ENCODE data around the gene SMG6. TPM values are rescaled to one million over a fixed set of nuclear protein-coding genes. Genes with fewer than 3 reads are reported as not detected.

The SMG6 gene
- polyA plus RNA-seq, 4 donors, result 15.9 to 17.1 (median 16.4) TPM

- DNase-seq (peak in 1 of 2 donors; percentile 40), FAIRE-seq (no peak)
- Histone ChIP-seq H3K27me3 (ENCODE audit: control insufficient read depth in 3 of 3, insufficient read depth in 3 of 3, low read length in 3 of 3) (no peaks in the 10 kb centered on the region), H3K4me1 (ENCODE audit: control insufficient read depth in 3 of 3, insufficient read depth in 2 of 3, low read depth in 1 of 3, low read length in 2 of 3) (no peaks in the 10 kb centered on the region), H3K36me3 (ENCODE audit: control insufficient read depth in 3 of 3, insufficient read depth in 2 of 3, low read depth in 1 of 3, low read length in 3 of 3) (peaks cover 0 to 21% (median 5%) of the 10 kb centered on the region in 3 donors), H3K4me3 (ENCODE audit: low read depth in 1 of 3, low read length in 3 of 3) (no peak overlapping the region), H3K9me3 (ENCODE audit: control insufficient read depth in 2 of 2, insufficient read depth in 1 of 2, low read depth in 1 of 2, low read length in 1 of 2) (no peaks in the 10 kb centered on the region), H3K27ac (ENCODE audit: low read depth in 1 of 3, low read length in 2 of 3) (peak overlapping the region in 1 of 3 donors; percentile 12)
- WGBS, 3 donors, result 90 to 95% (median 90%) methylated on average over 12 of the region's 12 CpGs
Observed at GRCh38 chr17:2250140-2251095, 53.2 kb downstream of the SMG6 start.

- DNase-seq (no peak), FAIRE-seq (no peak)
- 89 to 98% (median 95%) methylated on average over 4 of the region's 4 CpGs for whole genome bisulfite sequencing, 3 donors
- peaks cover 0 to 26% (median 5%) of the 10 kb centered on the region in 3 donors for H3K36me3 ChIP-seq (ENCODE audit: control insufficient read depth in 3 of 3, insufficient read depth in 2 of 3, low read depth in 1 of 3, low read length in 3 of 3)
- no peak overlapping the region for H3K4me3 ChIP-seq (ENCODE audit: low read depth in 1 of 3, low read length in 3 of 3)
- H3K27me3 ChIP-seq (ENCODE audit: control insufficient read depth in 3 of 3, insufficient read depth in 3 of 3, low read length in 3 of 3), result no peaks in the 10 kb centered on the region
- H3K4me1 ChIP-seq (ENCODE audit: control insufficient read depth in 3 of 3, insufficient read depth in 2 of 3, low read depth in 1 of 3, low read length in 2 of 3), result peaks cover 0 to 2% (median 0%) of the 10 kb centered on the region in 3 donors
- H3K27ac ChIP-seq (ENCODE audit: low read depth in 1 of 3, low read length in 2 of 3), result no peak overlapping the region
- no peaks in the 10 kb centered on the region for H3K9me3 ChIP-seq (ENCODE audit: control insufficient read depth in 2 of 2, insufficient read depth in 1 of 2, low read depth in 1 of 2, low read length in 1 of 2)
Observed at GRCh38 chr17:2247005-2247404, 56.6 kb downstream of the SMG6 start.

GRCh38 chr17:2244545-2245525 is 58.8 kb downstream of the SMG6 start:
- Histone ChIP-seq H3K4me3 (ENCODE audit: low read depth in 1 of 3, low read length in 3 of 3) (no peak overlapping the region), H3K27me3 (ENCODE audit: control insufficient read depth in 3 of 3, insufficient read depth in 3 of 3, low read length in 3 of 3) (no peaks in the 10 kb centered on the region), H3K27ac (ENCODE audit: low read depth in 1 of 3, low read length in 2 of 3) (peak overlapping the region in 2 of 3 donors; percentile 17 to 93), H3K36me3 (ENCODE audit: control insufficient read depth in 3 of 3, insufficient read depth in 2 of 3, low read depth in 1 of 3, low read length in 3 of 3) (peaks cover 0 to 33% (median 2%) of the 10 kb centered on the region in 3 donors), H3K9me3 (ENCODE audit: control insufficient read depth in 2 of 2, insufficient read depth in 1 of 2, low read depth in 1 of 2, low read length in 1 of 2) (no peaks in the 10 kb centered on the region), H3K4me1 (ENCODE audit: control insufficient read depth in 3 of 3, insufficient read depth in 2 of 3, low read depth in 1 of 3, low read length in 2 of 3) (peaks cover 0 to 4% (median 0%) of the 10 kb centered on the region in 3 donors)
- WGBS, 3 donors, result 27 to 34% (median 28%) methylated on average over 7 of the region's 7 CpGs
- peak; percentile 76 to 78 for DNase-seq
- FAIRE-seq, result no peak

- H3K9me3 ChIP-seq (ENCODE audit: control insufficient read depth in 2 of 2, insufficient read depth in 1 of 2, low read depth in 1 of 2, low read length in 1 of 2), result no peaks in the 10 kb centered on the region
- WGBS, 3 donors, result 83 to 94% (median 89%) methylated on average over 5 of the region's 5 CpGs
Observed at GRCh38 chr17:2243953-2244352, 59.6 kb downstream of the SMG6 start.

GRCh38 chr17:2241823-2242222 is 61.8 kb downstream of the SMG6 start:
- peak overlapping the region in 1 of 3 donors; percentile 41 for H3K27ac ChIP-seq (ENCODE audit: low read depth in 1 of 3, low read length in 2 of 3)

More at GRCh38 chr17:2243953-2244352, 59.6 kb downstream of the SMG6 start:
- DNase-seq (no peak), FAIRE-seq (no peak)
- peaks cover 0 to 29% (median 0%) of the 10 kb centered on the region in 3 donors for H3K36me3 ChIP-seq (ENCODE audit: control insufficient read depth in 3 of 3, insufficient read depth in 2 of 3, low read depth in 1 of 3, low read length in 3 of 3)
- no peak overlapping the region for H3K4me3 ChIP-seq (ENCODE audit: low read depth in 1 of 3, low read length in 3 of 3)
- peaks cover 0 to 5% (median 0%) of the 10 kb centered on the region in 3 donors for H3K4me1 ChIP-seq (ENCODE audit: control insufficient read depth in 3 of 3, insufficient read depth in 2 of 3, low read depth in 1 of 3, low read length in 2 of 3)
- peak overlapping the region in 2 of 3 donors; percentile 17 to 93 for H3K27ac ChIP-seq (ENCODE audit: low read depth in 1 of 3, low read length in 2 of 3)
- H3K27me3 ChIP-seq (ENCODE audit: control insufficient read depth in 3 of 3, insufficient read depth in 3 of 3, low read length in 3 of 3), result no peaks in the 10 kb centered on the region

GRCh38 chr17:2240541-2240940 is 63.0 kb downstream of the SMG6 start:
- Histone ChIP-seq H3K4me1 (ENCODE audit: control insufficient read depth in 3 of 3, insufficient read depth in 2 of 3, low read depth in 1 of 3, low read length in 2 of 3) (peaks cover 0 to 17% (median 0%) of the 10 kb centered on the region in 3 donors), H3K9me3 (ENCODE audit: control insufficient read depth in 2 of 2, insufficient read depth in 1 of 2, low read depth in 1 of 2, low read length in 1 of 2) (no peaks in the 10 kb centered on the region), H3K27ac (ENCODE audit: low read depth in 1 of 3, low read length in 2 of 3) (peak overlapping the region in 2 of 3 donors; percentile 72 to 86), H3K27me3 (ENCODE audit: control insufficient read depth in 3 of 3, insufficient read depth in 3 of 3, low read length in 3 of 3) (no peaks in the 10 kb centered on the region), H3K4me3 (ENCODE audit: low read depth in 1 of 3, low read length in 3 of 3) (no peak overlapping the region), H3K36me3 (ENCODE audit: control insufficient read depth in 3 of 3, insufficient read depth in 2 of 3, low read depth in 1 of 3, low read length in 3 of 3) (peaks cover 0 to 39% (median 0%) of the 10 kb centered on the region in 3 donors)
- WGBS, 3 donors, result 74 to 86% (median 79%) methylated on average over 13 of the region's 13 CpGs
- no peak for DNase-seq
- FAIRE-seq, result no peak

More at GRCh38 chr17:2241823-2242222, 61.8 kb downstream of the SMG6 start:
- Histone ChIP-seq H3K27me3 (ENCODE audit: control insufficient read depth in 3 of 3, insufficient read depth in 3 of 3, low read length in 3 of 3) (no peaks in the 10 kb centered on the region), H3K4me1 (ENCODE audit: control insufficient read depth in 3 of 3, insufficient read depth in 2 of 3, low read depth in 1 of 3, low read length in 2 of 3) (peaks cover 0 to 17% (median 0%) of the 10 kb centered on the region in 3 donors), H3K36me3 (ENCODE audit: control insufficient read depth in 3 of 3, insufficient read depth in 2 of 3, low read depth in 1 of 3, low read length in 3 of 3) (peaks cover 0 to 36% (median 0%) of the 10 kb centered on the region in 3 donors), H3K9me3 (ENCODE audit: control insufficient read depth in 2 of 2, insufficient read depth in 1 of 2, low read depth in 1 of 2, low read length in 1 of 2) (no peaks in the 10 kb centered on the region), H3K4me3 (ENCODE audit: low read depth in 1 of 3, low read length in 3 of 3) (no peak overlapping the region)
- 77 to 94% (median 83%) methylated on average over 5 of the region's 5 CpGs for WGBS, 3 donors
- FAIRE-seq, result no peak
- no peak for DNase-seq

GRCh38 chr17:2239882-2240430 is 63.6 kb downstream of the SMG6 start:
- H3K9me3 ChIP-seq (ENCODE audit: control insufficient read depth in 2 of 2, insufficient read depth in 1 of 2, low read depth in 1 of 2, low read length in 1 of 2), result no peaks in the 10 kb centered on the region
- H3K4me1 ChIP-seq (ENCODE audit: control insufficient read depth in 3 of 3, insufficient read depth in 2 of 3, low read depth in 1 of 3, low read length in 2 of 3), result peaks cover 0 to 17% (median 0%) of the 10 kb centered on the region in 3 donors
- H3K36me3 ChIP-seq (ENCODE audit: control insufficient read depth in 3 of 3, insufficient read depth in 2 of 3, low read depth in 1 of 3, low read length in 3 of 3), result peaks cover 0 to 40% (median 2%) of the 10 kb centered on the region in 3 donors
- DNase-seq (no peak), FAIRE-seq (no peak)
- H3K27me3 ChIP-seq (ENCODE audit: control insufficient read depth in 3 of 3, insufficient read depth in 3 of 3, low read length in 3 of 3), result no peaks in the 10 kb centered on the region
- 56 to 89% (median 67%) methylated on average over 10 of the region's 10 CpGs for WGBS, 3 donors
- peak overlapping the region; percentile 41 to 86 (median 72) for H3K27ac ChIP-seq (ENCODE audit: low read depth in 1 of 3, low read length in 2 of 3)
- H3K4me3 ChIP-seq (ENCODE audit: low read depth in 1 of 3, low read length in 3 of 3), result no peak overlapping the region
